Stimulated activated CD4-positive, alpha-beta T cell treated with anti-CD3 and anti-CD28 coated beads, Interleukin-2, amount 100 ng/mL, for 48 hours (primary cell): Measurements from ENCODE around the gene PROX2.

Experiments
- DNase-seq, 2 donors: peaks; one replicate each; pipeline ENCODE4 v3.0.0-alpha.2; 2020

Gene PROX2

DNA sequence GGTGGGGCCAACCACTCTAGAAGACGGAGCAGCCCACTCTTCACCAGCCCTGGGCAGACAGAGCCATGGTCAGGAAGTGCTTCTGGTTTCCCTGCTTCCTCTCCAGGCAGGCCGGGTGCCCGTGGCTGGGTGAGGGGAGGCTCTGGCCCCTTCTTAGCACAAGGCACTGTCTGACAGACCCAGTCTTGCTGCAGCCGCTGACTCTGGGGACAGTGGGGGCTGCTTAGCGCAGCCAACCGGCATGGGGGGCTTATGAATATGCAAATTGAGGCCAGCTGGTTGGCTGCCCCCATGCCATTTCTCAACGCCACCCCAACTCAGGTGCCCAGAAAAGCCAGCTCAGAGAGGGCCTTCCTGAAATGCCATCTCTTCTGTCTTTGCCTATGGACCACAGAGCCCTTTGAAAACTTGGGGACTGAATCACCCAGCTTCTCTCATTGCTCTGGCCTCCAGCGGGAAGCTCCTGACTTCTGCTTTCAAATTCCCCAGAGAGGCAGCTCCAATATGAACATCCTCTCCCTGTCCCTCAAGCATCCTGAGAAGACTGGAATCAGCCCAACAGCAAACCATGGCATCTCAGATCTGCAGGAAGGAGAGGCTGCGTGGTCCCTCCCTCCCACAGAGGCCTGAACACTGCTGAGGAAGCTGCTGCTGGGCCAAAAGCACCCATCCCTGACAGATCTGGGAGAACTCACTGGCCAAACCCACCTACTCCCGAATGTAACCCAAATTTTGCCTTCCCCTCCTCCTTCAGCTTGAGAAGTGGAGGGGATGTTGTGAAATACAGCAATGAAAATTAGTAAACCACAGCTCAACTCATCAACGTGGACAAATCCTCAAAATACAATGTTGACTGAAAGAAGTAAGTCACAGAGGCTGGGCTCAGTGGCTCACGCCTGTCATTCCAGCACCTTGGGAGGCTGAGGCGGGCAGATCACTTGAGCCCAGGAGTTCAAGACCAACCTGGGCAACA, at the start of gene PROX2:
Gene PROX2, minus strand, starts transcription at position 205 of the 973 bp plus-strand sequence. CDS start 12,311 bp downstream, outside the sequence.
- no peak for DNase-seq

- no peak for DNase-seq
Measured at GRCh38 chr14:74924061-74924460, 48.1 kb upstream of the PROX2 start.

- peak; percentile 60 to 64 for DNase-seq
Measured at GRCh38 chr14:74922752-74923401, 46.9 kb upstream of the PROX2 start, which contains the start of gene RPS6KL1. Gene RPS6KL1, minus strand, starts transcription at chr14:74923260. Its CDS starts 1,719 bp downstream, at chr14:74921541.

DNA sequence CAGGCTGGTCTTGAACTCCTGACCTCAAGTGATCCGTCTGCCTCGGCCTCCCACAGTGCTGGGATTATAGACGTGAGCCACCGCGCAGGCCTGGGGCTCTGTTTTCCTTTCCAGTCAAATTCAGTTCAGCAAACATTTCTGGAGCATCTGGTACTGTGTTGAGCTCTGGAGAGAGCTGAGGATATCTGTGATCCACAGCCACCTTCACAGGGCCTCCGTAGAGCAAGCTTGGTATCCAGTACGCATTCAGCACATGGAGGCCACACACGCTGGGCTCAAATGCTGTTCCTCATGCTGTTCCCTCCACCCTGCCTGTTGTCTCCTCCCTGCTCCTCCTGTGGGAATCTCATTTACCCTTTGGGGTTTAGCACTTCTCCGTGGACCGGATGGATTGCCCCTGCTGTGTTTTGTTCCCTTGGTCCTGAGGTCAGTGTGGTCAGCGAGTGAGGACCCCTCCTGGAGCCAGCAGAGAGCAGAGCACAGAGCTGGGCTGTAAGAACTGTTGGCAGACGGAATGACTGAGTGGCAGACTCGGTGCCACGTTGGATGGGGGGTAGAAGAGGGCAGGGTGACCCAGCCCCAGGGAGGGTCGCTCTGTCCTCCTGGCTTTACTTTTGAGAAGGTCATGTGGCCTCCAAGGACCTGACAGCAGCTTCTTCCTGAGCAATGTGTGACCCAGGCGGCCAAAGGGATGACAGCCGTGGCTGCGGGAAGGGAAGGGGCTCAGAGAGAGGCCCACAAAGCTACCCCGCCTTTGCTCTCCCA, 46.2 kb upstream of the PROX2 start:
- DNase-seq: no peak

GRCh38 chr14:74921053-74921620, 45.2 kb upstream of the PROX2 start:
- DNase-seq: no peak

DNA sequence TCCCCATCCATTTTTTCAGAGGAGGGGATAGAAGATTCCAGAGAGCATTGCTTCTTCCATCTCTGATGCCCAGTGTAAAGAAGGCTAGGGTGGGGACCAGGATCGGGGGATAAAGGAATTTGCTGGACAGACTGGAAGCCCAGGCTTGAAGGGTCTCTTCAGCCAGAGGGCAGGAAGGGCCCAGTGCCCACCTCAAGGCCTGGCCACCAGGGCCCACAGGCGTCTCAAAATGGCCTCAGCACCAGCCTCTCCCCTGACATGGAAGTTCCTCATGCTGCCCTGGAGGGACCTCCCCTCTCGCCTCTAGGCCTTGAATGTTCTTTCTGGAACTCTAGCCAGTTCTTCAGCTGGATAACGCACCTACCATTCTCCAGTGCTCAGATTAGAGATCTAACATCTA, 44.3 kb upstream of the PROX2 start:
- no peak for DNase-seq

DNA sequence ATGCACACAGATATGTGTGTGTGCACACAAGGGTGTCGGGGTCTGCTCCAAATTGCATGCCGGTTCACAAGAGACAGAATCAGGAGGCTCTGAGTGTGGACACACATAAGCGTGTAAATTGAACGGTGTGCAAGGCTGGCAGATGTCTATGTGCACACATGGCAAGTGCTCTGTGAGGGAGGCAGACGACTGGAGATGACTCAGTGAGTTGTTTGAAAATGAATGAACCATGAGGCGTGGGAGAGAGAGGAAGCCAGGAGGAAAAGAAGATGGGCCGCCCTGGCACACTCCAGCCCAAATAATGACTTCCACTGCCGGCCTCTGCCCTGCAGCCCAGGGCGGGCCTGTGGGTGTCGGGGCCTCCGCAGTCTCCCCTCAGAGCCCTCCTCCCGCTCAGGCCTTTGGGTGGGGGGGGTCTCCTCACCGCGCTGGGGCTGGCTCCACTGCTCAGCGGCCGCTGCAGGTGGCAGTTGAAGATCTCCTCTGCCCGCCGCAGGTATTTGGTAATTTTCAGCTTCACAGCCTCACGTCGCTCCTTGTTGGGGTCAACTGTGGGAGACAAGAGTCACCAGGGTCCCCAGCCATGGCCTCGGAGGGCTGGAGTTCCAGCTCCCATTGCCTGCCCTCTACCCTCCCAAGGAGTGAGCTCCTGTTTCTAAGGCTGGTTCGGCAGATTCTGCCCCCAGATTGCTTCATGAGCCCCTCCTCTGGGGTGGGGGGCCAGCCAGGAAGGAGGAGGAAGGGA, 43.6 kb upstream of the PROX2 start:
- DNase-seq: no peak

- no peak for DNase-seq
Measured at GRCh38 chr14:74918380-74918779, 42.4 kb upstream of the PROX2 start.

- DNase-seq: no peak
Measured at GRCh38 chr14:74917646-74918081, 41.7 kb upstream of the PROX2 start.

DNA sequence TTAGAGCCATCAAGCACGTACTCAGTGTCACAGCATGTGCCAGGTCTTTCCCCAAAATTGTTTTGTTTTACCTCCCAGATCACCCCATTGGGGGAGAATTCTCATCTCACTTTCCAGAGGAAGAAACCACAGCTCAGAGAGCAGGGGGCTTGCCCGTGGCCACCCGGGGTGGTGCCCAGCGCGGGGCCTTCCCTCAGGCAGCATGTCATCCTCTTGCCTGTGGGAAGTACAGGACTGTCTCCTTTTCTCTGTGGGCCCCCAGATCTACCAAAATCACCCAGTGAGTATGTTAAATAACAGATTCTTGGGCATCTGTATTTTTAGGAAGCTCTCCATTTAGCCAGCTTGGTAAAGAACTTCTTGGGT, 41.2 kb upstream of the PROX2 start:
- DNase-seq: no peak

DNA sequence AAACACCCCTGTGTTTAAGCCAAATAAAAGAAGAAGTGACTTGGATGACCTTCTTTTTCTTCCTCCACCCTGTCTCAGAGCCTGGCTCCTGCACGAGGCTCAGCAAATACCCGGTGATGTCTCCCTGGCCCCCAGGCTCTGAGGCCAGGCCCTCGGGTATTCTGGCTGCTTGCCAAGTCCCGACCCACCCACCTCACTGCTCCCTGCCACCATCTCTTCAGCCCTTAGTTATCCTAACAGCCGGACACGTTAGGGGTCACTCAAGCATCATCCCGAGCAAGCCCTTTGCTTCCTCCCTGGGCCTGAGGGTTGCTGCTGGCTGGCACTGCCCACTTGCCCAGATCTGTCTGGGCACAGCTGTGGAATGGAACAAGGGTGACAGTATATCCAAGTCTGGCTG, 39.9 kb upstream of the PROX2 start:
- DNase-seq: no peak

GRCh38 chr14:74915426-74915825, 39.5 kb upstream of the PROX2 start:
- DNase-seq: no peak

GRCh38 chr14:74913986-74914573, 38.1 kb upstream of the PROX2 start:
- DNase-seq: no peak

DNA sequence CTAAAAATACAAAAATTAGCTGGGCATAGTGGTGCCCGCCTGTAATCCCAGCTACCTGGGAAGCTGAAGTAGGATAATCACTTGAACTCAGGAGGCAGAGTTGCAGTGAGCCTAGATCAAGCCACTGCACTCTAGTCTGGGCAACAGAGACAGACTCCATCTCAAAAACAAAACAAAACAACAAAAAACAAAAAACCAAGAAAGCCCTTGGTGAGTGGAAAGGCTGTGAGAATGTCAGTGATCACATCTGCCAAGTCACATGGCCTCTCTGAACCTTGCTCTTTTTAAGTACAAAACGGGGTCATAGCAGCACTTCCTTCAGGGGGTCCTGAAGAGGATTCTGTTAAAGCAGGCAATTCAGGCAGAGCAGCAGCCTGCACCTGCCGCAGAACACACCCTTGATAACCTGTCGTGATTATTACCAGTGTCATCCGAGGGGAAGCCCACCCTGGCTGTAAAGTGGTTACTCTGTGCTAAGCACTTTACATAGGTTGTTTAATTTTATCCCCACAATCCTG, 37.5 kb upstream of the PROX2 start:
- no peak for DNase-seq

DNA sequence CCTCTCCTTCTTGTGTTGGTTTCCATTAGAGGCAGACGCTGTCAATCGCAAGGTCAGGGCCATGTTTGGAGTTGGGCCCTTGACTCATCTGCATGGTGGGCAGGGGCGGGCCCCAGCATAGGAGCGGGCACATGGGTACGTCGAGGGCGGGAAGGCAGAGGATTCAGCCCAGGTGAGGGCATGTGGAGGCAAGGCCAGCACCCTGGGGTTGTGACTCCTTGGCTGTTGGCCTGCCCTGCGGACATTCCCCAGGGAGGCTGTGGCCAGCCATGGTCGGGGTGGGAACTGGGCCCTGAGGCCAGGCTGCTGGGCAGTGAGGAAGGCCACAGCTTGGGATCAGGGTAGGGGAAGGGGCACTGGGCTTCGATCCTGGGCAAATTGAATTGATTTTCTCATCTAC, 36.9 kb upstream of the PROX2 start:
- DNase-seq: no peak

DNA sequence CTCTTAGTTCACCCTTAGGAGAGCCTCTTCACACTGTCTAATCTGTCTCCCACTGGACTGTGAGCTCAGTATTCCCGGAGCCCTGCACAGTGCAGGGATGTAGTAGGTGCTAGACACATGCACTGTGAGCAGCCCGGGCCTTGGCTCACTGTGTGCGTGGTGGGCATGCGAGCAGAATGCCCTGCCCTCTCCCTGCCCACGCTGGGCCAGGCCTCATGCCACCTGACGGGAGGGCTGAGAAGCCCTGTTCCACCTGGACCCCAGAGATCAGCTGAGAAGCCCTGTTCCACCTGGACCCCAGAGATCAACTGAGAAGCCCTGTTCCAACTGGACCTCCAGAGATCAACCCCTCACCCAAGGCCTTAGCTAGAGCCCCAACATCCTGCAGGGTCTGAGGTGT, 36.2 kb upstream of the PROX2 start:
- DNase-seq: no peak

- DNase-seq: no peak
Measured at GRCh38 chr14:74911704-74912103, 35.8 kb upstream of the PROX2 start.

DNA sequence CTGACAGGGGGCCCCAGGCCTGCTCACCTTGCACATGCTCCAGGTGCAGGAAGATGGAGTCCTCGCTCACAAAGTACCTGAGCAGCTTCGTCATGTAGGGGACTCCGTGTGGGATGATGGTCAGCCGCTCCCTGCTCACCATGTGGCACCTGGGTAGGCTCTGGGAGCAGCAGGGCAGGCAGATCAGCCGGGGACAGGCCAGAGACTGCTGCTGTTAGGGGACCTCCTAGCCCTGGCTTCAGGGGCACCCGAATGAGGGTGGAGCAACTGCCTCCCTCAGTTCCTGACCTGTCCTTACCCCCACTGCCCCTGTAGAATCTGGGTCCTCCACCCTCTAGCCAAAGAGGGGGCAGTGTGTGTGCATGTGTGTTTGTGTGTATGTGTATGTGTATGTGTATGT, 35.3 kb upstream of the PROX2 start:
- no peak for DNase-seq

DNA sequence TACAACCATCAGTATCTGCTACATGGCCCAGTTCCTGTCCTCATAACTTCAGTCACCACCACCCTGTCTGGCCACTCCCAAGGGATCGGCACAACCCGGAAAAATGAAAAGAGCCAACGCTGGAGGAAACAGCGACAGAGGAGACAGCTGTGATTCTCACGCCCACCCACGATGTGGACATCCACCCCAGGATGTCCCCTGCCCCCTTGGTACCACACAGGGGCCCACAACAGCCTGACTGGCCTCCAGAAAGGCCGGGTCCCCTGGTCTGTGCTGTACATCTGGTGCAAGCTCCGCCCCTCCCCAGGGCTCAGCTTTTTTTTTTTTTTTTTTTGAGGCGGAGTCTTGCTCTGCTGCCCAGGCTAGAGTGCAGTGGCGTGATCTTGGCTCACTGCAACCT, 34.6 kb upstream of the PROX2 start:
- DNase-seq: no peak

DNA sequence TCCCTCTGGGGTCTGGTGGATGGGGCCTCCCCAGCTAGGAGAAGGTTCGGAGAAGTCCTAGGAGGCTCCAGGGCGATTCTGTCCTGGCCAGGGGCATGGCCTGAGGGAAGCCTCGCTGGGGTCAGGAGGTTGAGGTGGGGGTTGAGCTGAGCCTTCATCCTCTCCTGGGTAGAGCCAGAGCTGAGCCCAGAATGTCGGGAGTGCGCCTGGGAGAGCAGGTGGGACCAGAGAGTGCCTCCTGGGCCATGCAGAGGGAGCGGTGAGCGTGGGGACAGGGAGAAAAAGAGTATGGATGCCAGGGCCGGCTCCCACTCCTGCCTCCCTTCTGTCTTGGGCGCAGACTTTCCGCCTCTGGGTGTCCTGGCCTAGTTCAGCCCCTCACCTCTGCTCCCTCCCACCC, 34.0 kb upstream of the PROX2 start:
- no peak for DNase-seq

DNA sequence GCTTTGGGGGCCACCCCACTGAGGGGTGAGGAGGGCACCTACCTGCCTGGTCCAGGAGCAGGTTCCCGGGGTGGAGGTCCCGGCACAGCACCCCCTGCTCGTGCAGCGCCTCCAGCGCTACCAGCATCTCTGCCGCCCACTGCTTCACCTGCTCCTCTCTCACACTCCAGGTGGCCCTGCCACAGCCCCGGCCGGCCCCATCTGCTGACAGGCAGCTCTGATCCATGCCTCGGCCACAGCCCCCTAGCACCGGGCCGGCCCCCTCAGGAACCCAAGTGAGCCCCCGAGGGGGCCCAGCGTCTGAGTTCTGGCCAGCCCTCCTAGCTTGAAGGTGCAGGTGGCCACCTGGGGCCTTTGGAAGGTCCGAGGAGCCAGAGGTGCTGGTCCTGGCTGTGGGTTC, 33.6 kb upstream of the PROX2 start:
- no peak for DNase-seq
